Measurements from ENCODE around the gene SUSD1. TPM values are rescaled to one million over a fixed set of nuclear protein-coding genes. Genes with fewer than 3 reads are reported as not detected.

The SUSD1 gene
- total and polyA plus RNA-seq, 9 of the 15 experiments (the other 6 are each of a cell fraction or from before 2014, with no cell fraction given) = 10.9 to 44.4 (median 36.1) TPM

GRCh38 chr9:112176524-112176923 lies 1.4 kb upstream of the SUSD1 start (continued):
- TF ChIP-seq SRF (CRISPR knock-in tag; IDR thresholded peaks at IDR 0.05) (peak; percentile 46 to 84; a peak in 3 of 4 replicates), DPF2 (IDR thresholded peaks at IDR 0.05) (no peak), ZNF79 (CRISPR knock-in tag; IDR thresholded peaks at IDR 0.05; ENCODE audit: low read depth) (no peak), PBX2 (CRISPR knock-in tag; IDR thresholded peaks at IDR 0.05; ENCODE audit: low read depth) (no peak), PBX2 (tag; conservative IDR thresholded peaks at IDR 0.05; ENCODE audit: low read depth) (peak; percentile 68)

GRCh38 chr9:112175796-112176315 lies 759 bp upstream of the SUSD1 start:
- intact Hi-C loops (cut with micrococcal nuclease) = no loop called here
- WGBS (ENCODE audit: insufficient coverage, low coverage, missing lambda C conversion rate) = 66% methylated on average over 17 of the region's 17 CpGs
- TF ChIP-seq ZNF239 (CRISPR knock-in tag; IDR thresholded peaks at IDR 0.05) (no peak), MYC (IDR thresholded peaks at IDR 0.05; ENCODE audit: low read depth, low read length) (no peak), MYC (CRISPR knock-in tag; IDR thresholded peaks at IDR 0.05; ENCODE audit: borderline replicate concordance, low read depth) (0 out of 2 replicates have a peak, but pooled peaks have one; percentile 1), NONO (IDR thresholded peaks at IDR 0.05; ENCODE audit: low read depth in 2 of 2, low read length in 1 of 2) (no peak), ATF6 (CRISPR knock-in tag; IDR thresholded peaks at IDR 0.05) (0 out of 2 replicates have a peak, but pooled peaks have one; percentile 10), NELFE (IDR thresholded peaks at IDR 0.05; ENCODE audit: insufficient read depth, insufficient read length) (no peak), ZKSCAN3 (CRISPR knock-in tag; IDR thresholded peaks at IDR 0.05) (no peak), DIDO1 (tag; IDR thresholded peaks at IDR 0.05; ENCODE audit: low read depth) (no peak), ZFP36 (IDR thresholded peaks at IDR 0.05; ENCODE audit: low read depth, low read length, partially characterized antibody) (no peak), CREB3L1 (IDR thresholded peaks at IDR 0.05; ENCODE audit: borderline replicate concordance, low read depth) (no peak)

More at GRCh38 chr9:112175796-112176315, 759 bp upstream of the SUSD1 start:
- ChIA-PET CTCF (ENCODE audit: low intra/inter-chr PET ratio) (no interaction called here), POLR2A (interaction anchor here (0.6 to 5.3 kb wide), 6 partner anchors 11 to 789 kb away, joined by 3 to 34 read pairs (median 4); partner anchors contain the start of gene PTBP3)
- in situ Hi-C loops (cut with MboI) = no loop called here
- no peaks in the 10 kb centered on the region for H3K9me1 ChIP-seq (ENCODE audit: control insufficient read depth, insufficient read depth, low read length)
- H3K4me1 ChIP-seq (replicated peaks in 1 of 2; ENCODE audit: control insufficient read depth in 2 of 2, insufficient read depth in 2 of 2, low read length in 2 of 2) = peaks cover 59 to 73% of the 10 kb centered on the region in 2 experiments
- no peak for FAIRE-seq
- H3K36me3 ChIP-seq (ENCODE audit: control insufficient read depth, insufficient read depth, low read length) = peaks cover 30% of the 10 kb centered on the region
- peak in 1 of 4 experiments; percentile 33 for DNase-seq (ENCODE audit: extremely low read depth in 1 of 4, low spot score in 3 of 4)
- peak overlapping the region; percentile 93 to 98 for H3K9ac ChIP-seq (ENCODE audit: insufficient read depth in 1 of 2, low read depth in 2 of 2, low read length in 2 of 2)
- peak overlapping the region; percentile 99 for H3K4me2 ChIP-seq (ENCODE audit: insufficient read depth, low read length)
- peak overlapping the region; percentile 60 for H3K4me3 ChIP-seq
- H3K9me3 ChIP-seq (replicated peaks; ENCODE audit: control insufficient read depth, insufficient read depth, low read depth, low read length) = no peaks in the 10 kb centered on the region
- peak overlapping the region; percentile 99 for H3K27ac ChIP-seq (ENCODE audit: extremely low read depth, low read depth, low read length)
- H2AFZ ChIP-seq (ENCODE audit: low read depth, low read length) = peak overlapping the region; percentile 84
- ATAC-seq = no peak
- peaks cover 48% of the 10 kb centered on the region for H3K79me2 ChIP-seq (ENCODE audit: control insufficient read depth, insufficient read depth, low read length)
- BruUV-seq (replicated peaks) = no TSS peak
- H4K20me1 ChIP-seq (replicated peaks; ENCODE audit: control insufficient read depth, insufficient read depth, low read length) = no peaks in the 10 kb centered on the region; the same call in 1 of the 2 replicates
- no peaks in the 10 kb centered on the region for H3K27me3 ChIP-seq (ENCODE audit: control insufficient read depth in 2 of 2, insufficient read depth in 2 of 2, low read length in 2 of 2)

Data from K562 (cell line).